ENCODE results near the gene HOXD13.

DNA sequence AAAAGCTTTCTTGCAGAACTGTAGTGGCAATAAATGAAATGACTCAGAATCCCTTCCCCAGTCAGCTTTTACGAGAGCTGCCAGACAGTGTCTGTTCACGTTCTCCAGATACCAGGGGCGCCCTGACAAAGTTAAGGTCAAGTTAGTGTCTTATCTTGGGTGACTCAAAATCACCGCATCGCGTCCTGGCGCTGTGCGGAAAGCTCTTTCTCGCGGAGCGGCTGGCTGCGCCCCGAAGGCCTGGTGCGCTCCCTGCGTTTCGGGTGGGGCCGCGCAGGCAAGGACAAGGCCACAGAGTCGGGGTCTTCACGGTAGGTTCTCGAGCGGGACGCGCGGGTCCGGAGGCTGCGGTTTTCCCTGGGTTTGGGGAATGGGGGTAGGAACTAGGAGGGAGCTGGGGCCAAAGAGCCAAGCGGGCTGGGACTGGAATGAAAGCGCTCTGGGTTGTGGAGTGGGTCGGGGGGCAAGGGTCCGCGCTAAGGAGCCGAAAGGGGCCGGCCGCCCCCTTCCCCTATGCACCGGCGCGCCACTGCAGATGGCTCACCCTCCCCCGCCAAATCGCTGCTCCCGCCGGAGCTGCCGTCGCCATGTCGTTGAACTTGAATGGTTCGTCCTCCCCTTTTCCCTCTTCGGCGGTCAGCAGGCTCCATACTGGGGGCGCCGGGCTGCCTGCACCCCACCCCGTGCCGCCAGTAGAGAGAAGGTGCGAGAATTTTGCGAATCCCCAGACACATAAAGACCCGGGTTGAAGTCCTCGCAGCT, 12.0 kb downstream of the HOXD13 start:
- TF ChIP-seq EZH2 (IDR thresholded peaks at IDR 0.05; ENCODE audit: borderline replicate concordance, low read depth, low read length, poor library complexity, severe bottlenecking): no peak
- TF ChIP-seq, protein P1, sequence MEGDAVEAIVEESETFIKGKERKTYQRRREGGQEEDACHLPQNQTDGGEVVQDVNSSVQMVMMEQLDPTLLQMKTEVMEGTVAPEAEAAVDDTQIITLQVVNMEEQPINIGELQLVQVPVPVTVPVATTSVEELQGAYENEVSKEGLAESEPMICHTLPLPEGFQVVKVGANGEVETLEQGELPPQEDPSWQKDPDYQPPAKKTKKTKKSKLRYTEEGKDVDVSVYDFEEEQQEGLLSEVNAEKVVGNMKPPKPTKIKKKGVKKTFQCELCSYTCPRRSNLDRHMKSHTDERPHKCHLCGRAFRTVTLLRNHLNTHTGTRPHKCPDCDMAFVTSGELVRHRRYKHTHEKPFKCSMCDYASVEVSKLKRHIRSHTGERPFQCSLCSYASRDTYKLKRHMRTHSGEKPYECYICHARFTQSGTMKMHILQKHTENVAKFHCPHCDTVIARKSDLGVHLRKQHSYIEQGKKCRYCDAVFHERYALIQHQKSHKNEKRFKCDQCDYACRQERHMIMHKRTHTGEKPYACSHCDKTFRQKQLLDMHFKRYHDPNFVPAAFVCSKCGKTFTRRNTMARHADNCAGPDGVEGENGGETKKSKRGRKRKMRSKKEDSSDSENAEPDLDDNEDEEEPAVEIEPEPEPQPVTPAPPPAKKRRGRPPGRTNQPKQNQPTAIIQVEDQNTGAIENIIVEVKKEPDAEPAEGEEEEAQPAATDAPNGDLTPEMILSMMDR (conservative IDR thresholded peaks at IDR 0.05; ENCODE audit: low read depth, low read length): peak; percentile 23; the same call in 1 of the 2 replicates
